ENCODE results near the gene TXNDC11.

Gene TXNDC11

DNA sequence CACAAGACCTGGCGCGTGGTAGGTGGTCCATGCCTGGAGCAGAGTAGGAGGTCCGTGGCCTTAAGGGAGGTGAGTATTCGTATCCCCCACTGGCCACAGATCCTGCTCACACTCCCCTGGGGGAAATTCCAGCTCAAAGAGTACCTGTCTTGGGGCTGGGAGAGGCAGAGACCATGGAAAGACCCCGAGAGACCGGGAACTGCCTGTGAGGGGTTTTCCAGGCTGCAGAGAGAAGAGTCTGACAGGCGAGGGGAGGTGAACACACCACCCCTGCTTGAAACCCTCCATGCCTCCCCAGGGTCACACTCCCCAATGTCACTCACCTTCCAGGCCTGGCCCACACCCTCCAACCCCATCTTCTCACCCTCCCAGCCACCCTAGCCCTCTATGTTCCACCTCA, 87.0 kb downstream of the TXNDC11 start:
- Mint-ChIP-seq H3K4me3 (no peak overlapping the region), H3K4me1 (ENCODE audit: low read depth) (peaks cover 5% of the 10 kb centered on the region), H3K36me3 (ENCODE audit: low read depth) (no peaks in the 10 kb centered on the region), H3K27ac (no peak overlapping the region), H3K27me3 (no peaks in the 10 kb centered on the region), H3K9me3 (no peaks in the 10 kb centered on the region)

- Mint-ChIP-seq H3K4me1 (ENCODE audit: low read depth) (peaks cover 5% of the 10 kb centered on the region), H3K36me3 (ENCODE audit: low read depth) (no peaks in the 10 kb centered on the region), H3K27me3 (no peaks in the 10 kb centered on the region), H3K9me3 (no peaks in the 10 kb centered on the region), H3K27ac (no peak overlapping the region), H3K4me3 (no peak overlapping the region)
Measured at GRCh38 chr16:11651796-11652195, 90.9 kb downstream of the TXNDC11 start.

DNA sequence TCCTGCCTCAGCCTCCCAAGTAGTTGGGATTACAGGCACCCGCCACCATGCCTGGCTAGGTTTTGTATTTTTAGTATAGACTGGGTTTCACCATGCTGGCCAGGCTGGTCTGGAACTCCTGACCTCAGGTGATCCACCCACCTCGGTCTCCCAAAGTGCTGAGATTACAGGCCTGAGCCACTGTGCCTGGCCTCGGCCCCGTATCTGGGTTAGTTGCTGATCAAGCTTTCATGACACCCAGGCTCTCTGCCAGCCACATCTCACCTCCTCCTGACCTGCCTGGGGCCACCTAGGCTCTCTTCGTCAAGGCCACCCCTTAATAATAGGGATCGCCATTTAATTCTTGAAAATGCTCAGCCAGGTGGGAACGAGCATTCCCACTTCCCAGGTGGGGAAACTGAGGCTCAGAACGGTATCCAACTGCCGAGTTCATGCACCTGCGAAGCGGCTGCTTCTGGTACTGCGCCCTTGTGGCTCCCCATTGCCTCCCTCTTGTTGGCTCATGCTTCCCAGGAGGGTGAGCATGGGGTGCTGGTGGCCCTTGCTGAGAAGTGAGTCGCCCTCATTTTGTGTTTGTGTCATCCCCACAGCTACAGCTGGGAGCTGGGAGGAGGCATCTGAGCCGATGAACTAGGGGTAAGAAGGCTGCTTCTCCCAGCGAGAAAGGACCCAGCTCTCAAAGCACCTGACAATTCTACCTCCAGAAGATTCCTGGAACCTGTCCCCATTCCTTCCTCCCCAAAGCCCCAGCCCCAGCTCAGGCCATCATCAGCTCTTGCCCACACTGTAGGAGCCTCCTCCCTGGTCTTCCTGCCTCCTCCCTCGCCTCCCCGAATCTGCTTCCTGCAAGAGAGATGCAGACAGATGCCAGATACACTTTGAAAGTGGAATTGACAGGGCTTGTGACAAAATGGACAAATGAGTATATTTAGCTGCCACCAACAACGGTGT, 91.7 kb downstream of the TXNDC11 start:
- no peaks in the 10 kb centered on the region for H3K27me3 Mint-ChIP-seq
- no peak overlapping the region for H3K4me3 Mint-ChIP-seq
- H3K4me1 Mint-ChIP-seq (ENCODE audit: low read depth) = peaks cover 5% of the 10 kb centered on the region

DNA sequence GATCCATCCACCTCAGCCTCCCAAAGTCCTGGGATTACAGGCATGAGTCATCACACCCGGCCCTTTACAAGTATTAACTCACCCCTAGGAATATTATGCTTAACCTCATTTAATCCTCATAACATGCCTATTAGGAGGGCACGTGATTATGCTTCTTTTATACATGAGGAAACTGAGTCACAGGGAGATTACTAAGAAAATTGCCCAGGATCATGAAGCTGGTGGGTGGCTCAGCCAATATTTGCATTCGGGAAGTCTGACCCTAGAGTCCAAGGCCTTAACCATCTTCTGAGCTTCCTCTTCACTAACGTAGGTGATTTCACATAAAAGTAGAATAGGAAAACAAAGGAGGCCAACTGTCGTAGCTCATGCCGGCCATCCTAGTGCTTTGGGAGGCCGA, 93.4 kb downstream of the TXNDC11 start:
- no peak overlapping the region for H3K27ac Mint-ChIP-seq
- no peaks in the 10 kb centered on the region for H3K27me3 Mint-ChIP-seq

More for the DNA sequence above, 91.7 kb downstream of the TXNDC11 start:
- Mint-ChIP-seq H3K36me3 (ENCODE audit: low read depth) (no peaks in the 10 kb centered on the region), H3K9me3 (no peaks in the 10 kb centered on the region), H3K27ac (no peak overlapping the region)

DNA sequence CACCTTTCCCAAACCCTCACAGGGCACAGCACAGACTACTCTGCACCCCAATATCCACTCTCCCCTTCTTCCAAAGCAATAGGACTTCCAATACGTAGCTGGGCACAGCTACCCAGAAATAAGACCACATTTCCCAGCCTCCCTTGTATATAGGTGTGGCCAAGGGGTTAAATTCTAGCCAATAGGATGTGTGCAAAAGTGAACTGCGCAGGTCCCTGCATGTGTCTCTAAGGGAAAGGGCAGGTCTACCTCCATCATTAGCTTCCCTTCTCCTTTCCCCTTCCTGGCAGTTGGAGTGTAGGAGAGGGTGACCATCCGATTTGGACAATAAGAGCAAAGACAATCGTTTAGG, 99.9 kb downstream of the TXNDC11 start:
- Mint-ChIP-seq H3K4me3 (no peak overlapping the region), H3K36me3 (ENCODE audit: low read depth) (no peaks in the 10 kb centered on the region), H3K9me3 (no peaks in the 10 kb centered on the region), H3K4me1 (ENCODE audit: low read depth) (peaks cover 15% of the 10 kb centered on the region), H3K27me3 (no peaks in the 10 kb centered on the region), H3K27ac (no peak overlapping the region)

More for the DNA sequence above, 93.4 kb downstream of the TXNDC11 start:
- Mint-ChIP-seq H3K4me3 (no peak overlapping the region), H3K4me1 (ENCODE audit: low read depth) (peaks cover 1% of the 10 kb centered on the region), H3K9me3 (no peaks in the 10 kb centered on the region), H3K36me3 (ENCODE audit: low read depth) (no peaks in the 10 kb centered on the region)

DNA sequence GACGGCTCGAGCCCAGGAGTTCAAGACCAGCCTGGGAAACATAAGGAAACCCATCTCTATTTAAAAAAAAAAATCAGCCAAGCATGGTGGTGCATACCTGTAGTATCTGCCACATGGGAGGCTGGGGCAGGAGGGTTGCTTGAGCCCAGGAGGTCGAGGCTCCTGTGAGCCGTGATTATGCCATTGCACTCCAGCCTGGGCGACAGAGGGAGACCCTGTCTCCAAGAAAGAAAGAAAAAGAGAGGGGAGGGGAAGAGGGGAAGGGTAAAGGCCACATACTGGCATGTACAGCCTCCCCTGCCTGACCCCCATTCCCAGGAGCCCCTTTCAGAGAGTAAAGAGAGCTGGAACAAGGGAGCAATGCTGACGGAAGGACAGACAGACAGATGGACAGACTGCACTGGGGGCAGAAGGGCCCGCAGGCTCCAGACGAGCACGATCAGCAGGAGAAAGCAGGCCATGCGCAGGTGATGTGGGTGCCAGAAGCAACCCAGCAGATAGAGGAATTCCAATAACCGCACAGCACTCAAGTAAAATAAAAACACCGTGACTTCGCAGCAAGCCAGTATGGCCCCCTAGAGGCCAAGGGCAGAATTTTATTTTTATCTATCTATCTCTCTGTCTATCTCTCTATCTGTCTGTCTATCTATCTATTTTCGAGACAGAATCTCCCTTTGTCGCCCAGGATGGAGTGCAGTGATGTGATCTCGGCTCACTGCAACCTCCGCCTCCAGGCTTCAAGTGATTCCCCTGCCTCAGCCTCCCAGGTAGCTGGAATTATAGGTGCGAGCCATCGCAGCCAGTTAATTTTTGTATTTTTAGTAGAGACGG, 101.5 kb downstream of the TXNDC11 start:
- no peak overlapping the region for H3K4me3 Mint-ChIP-seq
- H3K27ac Mint-ChIP-seq = no peak overlapping the region
- H3K4me1 Mint-ChIP-seq (ENCODE audit: low read depth) = peaks cover 15% of the 10 kb centered on the region
- no peaks in the 10 kb centered on the region for H3K27me3 Mint-ChIP-seq
- no peaks in the 10 kb centered on the region for H3K9me3 Mint-ChIP-seq
- no peaks in the 10 kb centered on the region for H3K36me3 Mint-ChIP-seq (ENCODE audit: low read depth)

DNA sequence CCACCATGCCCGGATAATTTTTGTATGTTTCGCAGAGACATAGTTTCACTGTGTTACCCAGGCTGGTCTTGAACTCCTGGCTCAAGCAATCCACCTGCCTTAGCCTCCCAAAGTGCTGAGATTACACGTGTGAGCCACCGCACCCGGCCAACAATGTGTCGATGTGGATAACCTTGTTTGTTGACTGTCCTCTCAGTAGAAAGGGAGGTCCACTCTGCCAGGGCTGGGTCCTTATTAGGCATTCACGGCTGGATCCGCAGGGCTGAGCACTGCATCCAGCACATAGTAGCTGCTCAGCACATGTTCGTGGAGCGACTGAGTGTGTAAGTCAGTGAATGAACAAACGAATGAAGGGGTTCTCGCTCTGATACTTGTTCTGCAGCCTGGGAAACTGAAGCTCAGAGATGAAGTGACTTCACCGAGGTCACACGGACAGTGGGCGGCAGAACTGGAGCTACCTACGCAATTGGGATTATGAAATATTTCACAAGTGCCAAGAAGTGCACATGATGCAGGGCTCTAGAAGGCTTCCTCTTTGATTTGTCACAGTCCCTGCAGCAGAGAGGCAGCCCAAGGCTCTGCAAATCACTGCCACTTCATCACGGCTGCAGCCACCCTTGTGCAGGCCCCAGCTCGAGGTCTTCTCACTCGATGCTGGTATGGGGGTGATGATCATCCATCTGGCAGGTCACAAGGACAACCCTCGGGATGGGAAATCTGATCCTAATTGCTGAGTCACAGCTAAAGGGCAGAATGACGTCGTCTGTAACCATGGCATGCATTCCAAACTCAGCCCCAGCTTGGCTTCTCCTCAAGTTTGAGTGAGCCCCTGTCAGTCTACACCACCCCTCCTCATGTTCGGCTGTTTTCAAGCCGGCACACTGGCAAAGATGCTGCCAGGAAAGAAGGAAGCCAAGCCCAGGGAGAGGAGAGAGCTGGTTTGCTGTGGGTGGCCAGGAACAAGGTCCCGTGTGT, 102.4 kb downstream of the TXNDC11 start:
- Mint-ChIP-seq H3K36me3 (ENCODE audit: low read depth) (no peaks in the 10 kb centered on the region), H3K4me1 (ENCODE audit: low read depth) (peaks cover 15% of the 10 kb centered on the region), H3K27ac (no peak overlapping the region), H3K27me3 (no peaks in the 10 kb centered on the region), H3K9me3 (no peaks in the 10 kb centered on the region), H3K4me3 (no peak overlapping the region)

DNA sequence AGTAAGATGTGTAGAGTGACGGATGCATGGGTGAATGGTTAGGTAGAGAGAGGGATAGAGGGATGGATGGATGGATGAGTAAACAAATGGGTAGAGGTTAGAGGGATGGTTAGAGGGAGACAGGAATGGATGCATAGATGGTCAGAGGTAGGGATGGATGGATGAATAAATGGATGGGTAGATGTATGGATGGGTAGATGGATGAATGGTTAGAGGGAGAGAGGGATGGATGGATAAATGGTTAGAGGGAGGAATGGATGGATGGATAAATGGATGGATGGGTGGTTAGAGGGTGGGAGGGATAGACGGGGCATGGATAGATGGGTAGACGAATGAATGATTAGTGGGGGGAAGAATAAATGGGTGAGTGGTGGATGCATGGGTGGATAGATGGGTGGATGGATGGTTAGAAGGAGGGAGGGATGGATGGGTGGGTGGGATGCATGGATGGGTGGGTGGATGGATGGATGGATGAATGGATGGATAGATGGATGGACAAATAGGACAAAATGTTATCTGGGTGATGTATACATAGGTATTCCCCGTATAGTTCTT, 103.6 kb downstream of the TXNDC11 start:
- Mint-ChIP-seq H3K27me3 (no peaks in the 10 kb centered on the region), H3K9me3 (no peaks in the 10 kb centered on the region), H3K4me1 (ENCODE audit: low read depth) (peaks cover 18% of the 10 kb centered on the region), H3K27ac (no peak overlapping the region), H3K36me3 (ENCODE audit: low read depth) (no peaks in the 10 kb centered on the region), H3K4me3 (no peak overlapping the region)

GRCh38 chr16:11638140-11638539, 104.5 kb downstream of the TXNDC11 start:
- no peak overlapping the region for H3K4me3 Mint-ChIP-seq
- H3K36me3 Mint-ChIP-seq (ENCODE audit: low read depth) = no peaks in the 10 kb centered on the region
- H3K27ac Mint-ChIP-seq = no peak overlapping the region
- no peaks in the 10 kb centered on the region for H3K9me3 Mint-ChIP-seq
- no peaks in the 10 kb centered on the region for H3K27me3 Mint-ChIP-seq
- peaks cover 22% of the 10 kb centered on the region for H3K4me1 Mint-ChIP-seq (ENCODE audit: low read depth)

DNA sequence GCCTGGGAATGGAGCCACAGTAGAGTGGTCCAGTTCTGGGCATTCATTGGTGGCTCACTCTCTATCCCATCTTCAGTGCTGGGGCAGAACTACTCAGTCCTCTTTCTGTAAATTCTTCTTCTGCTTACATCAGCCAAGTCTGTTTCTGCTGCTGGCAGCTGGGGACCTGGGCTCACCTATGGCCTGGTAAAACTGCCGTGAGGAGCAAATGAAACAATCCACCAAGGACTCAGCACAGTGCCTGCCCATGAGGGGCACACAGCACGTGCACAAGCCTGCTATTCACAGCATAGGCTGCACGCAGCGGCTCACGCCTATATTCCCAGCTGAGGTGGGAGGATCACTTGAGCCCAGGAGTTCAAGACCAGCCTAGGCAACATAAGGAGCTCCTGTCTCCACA, 105.3 kb downstream of the TXNDC11 start:
- no peaks in the 10 kb centered on the region for H3K36me3 Mint-ChIP-seq (ENCODE audit: low read depth)
- peaks cover 22% of the 10 kb centered on the region for H3K4me1 Mint-ChIP-seq (ENCODE audit: low read depth)
- H3K4me3 Mint-ChIP-seq = no peak overlapping the region
- no peak overlapping the region for H3K27ac Mint-ChIP-seq
- no peaks in the 10 kb centered on the region for H3K27me3 Mint-ChIP-seq
- no peaks in the 10 kb centered on the region for H3K9me3 Mint-ChIP-seq

GRCh38 chr16:11636172-11636721, 106.4 kb downstream of the TXNDC11 start:
- Mint-ChIP-seq H3K4me1 (ENCODE audit: low read depth) (peaks cover 19% of the 10 kb centered on the region), H3K4me3 (no peak overlapping the region), H3K27ac (no peak overlapping the region), H3K36me3 (ENCODE audit: low read depth) (no peaks in the 10 kb centered on the region), H3K27me3 (no peaks in the 10 kb centered on the region), H3K9me3 (no peaks in the 10 kb centered on the region)

GRCh38 chr16:11635679-11636171, 106.9 kb downstream of the TXNDC11 start:
- Mint-ChIP-seq H3K27ac (no peak overlapping the region), H3K27me3 (no peaks in the 10 kb centered on the region), H3K9me3 (no peaks in the 10 kb centered on the region), H3K4me1 (ENCODE audit: low read depth) (peaks cover 16% of the 10 kb centered on the region), H3K36me3 (ENCODE audit: low read depth) (no peaks in the 10 kb centered on the region), H3K4me3 (no peak overlapping the region)

DNA sequence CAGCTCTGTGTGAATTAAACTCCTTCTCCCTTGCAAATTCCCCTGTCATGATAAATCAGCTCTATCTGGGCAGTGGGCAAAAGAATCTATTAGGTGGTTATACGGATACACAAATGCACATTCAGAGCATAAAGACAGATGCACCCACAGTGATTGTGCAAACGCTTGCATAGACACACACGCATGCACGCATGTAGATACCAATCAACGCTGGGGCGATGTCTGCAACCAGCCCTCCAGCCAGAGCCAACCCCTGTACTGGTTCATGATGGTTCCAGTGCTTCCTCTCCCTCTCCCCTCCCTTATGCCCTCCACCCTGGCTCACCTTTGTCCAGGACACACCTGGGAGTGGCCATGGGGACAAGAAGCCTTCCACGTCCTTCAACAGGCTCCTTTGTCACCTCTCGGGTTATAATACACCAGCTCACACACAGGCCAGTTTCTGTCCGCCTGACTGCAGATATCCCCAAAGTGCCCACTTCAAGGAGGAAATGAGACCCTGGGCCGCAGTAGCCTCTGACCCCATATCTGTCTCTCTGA, 107.5 kb downstream of the TXNDC11 start:
- Mint-ChIP-seq H3K4me3 (no peak overlapping the region), H3K4me1 (ENCODE audit: low read depth) (peaks cover 16% of the 10 kb centered on the region), H3K27ac (no peak overlapping the region), H3K9me3 (no peaks in the 10 kb centered on the region), H3K27me3 (no peaks in the 10 kb centered on the region), H3K36me3 (ENCODE audit: low read depth) (no peaks in the 10 kb centered on the region)

DNA sequence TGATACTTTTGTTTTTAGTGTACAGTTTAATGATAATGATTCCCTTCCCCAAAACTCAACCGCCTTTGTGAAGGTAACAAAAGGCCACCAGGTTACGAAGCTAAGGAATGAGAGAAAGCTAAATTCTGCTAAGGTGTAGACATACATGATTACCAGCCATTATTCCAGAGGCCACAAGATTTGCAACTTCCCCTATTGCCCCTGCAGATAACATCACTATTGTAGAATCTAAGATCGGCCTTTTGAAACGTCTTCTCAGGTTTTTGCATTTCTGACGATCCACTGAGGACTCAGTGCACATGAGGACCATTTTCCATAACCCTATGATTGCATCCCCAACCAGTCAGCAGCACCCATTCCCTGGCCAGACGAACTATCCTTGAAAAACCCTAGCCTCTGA, 108.3 kb downstream of the TXNDC11 start:
- no peak overlapping the region for H3K4me3 Mint-ChIP-seq
- H3K36me3 Mint-ChIP-seq (ENCODE audit: low read depth) = no peaks in the 10 kb centered on the region
- H3K4me1 Mint-ChIP-seq (ENCODE audit: low read depth) = peaks cover 20% of the 10 kb centered on the region
- no peak overlapping the region for H3K27ac Mint-ChIP-seq
- no peaks in the 10 kb centered on the region for H3K9me3 Mint-ChIP-seq
- no peaks in the 10 kb centered on the region for H3K27me3 Mint-ChIP-seq
